OCI-LY7 (cell line): Measurements from ENCODE around the gene OLFML2B.

ENCODE experiments used
- EZH2phosphoT487 ChIP-seq: fragments of 200-600 bp; sonication (generic); IDR thresholded peaks from 2 replicates; pipeline ENCODE4 v1.6.1; 2018; ENCODE audit warnings: low read depth, borderline replicate concordance, mild to moderate bottlenecking, mixed run types, antibody characterized with exemption, low read length, moderate library complexity, mixed read lengths
- TF ChIP-seq, protein P1 (sequence below): fragments of 200-600 bp; sonication (generic); conservative IDR thresholded peaks from 2 replicates; pipeline ENCODE4 v1.5.1; 2014; ENCODE audit warnings: mild to moderate bottlenecking, antibody characterized with exemption, low read length, moderate library complexity, mixed read lengths

DNA sequence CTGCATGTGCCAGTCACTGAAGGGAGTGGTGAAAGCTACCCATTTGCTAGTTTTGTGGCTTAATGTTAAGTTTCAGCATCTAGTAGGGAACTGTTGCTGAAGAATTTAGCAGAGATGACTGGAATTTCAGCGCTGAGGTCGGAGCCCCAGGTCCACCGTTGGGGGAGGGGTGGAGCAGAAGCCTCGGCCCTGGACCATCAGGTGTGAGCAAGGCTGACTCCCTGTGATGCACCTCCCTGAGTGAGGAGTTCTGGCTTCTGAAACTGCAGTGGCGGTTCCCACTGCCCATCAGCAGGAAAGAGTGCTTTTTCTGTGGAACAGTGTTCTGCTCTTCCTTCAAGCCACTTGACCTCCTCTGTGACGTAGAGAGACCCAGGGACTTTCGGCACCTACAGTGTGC, 47.2 kb upstream of the OLFML2B start:
- TF ChIP-seq, protein P1, sequence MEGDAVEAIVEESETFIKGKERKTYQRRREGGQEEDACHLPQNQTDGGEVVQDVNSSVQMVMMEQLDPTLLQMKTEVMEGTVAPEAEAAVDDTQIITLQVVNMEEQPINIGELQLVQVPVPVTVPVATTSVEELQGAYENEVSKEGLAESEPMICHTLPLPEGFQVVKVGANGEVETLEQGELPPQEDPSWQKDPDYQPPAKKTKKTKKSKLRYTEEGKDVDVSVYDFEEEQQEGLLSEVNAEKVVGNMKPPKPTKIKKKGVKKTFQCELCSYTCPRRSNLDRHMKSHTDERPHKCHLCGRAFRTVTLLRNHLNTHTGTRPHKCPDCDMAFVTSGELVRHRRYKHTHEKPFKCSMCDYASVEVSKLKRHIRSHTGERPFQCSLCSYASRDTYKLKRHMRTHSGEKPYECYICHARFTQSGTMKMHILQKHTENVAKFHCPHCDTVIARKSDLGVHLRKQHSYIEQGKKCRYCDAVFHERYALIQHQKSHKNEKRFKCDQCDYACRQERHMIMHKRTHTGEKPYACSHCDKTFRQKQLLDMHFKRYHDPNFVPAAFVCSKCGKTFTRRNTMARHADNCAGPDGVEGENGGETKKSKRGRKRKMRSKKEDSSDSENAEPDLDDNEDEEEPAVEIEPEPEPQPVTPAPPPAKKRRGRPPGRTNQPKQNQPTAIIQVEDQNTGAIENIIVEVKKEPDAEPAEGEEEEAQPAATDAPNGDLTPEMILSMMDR, result no peak
- TF ChIP-seq EZH2phosphoT487, result no peak
